HCT116 (cell line): ENCODE data around the gene AGBL1.

ENCODE experiments used
- CTCF ChIP-seq, 3 experiments: fragments of 200-600 bp in 1 of 3; sonication (generic) in 1 of 3; IDR thresholded peaks in 2 of 3; conservative IDR thresholded peaks in 1 of 3; 2 replicates each; pipeline ENCODE4 v1.5.1; 2012 to 2017; ENCODE audit warnings: low read depth in 2 of 3, low read length in 2 of 3, antibody characterized with exemption in 1 of 3, borderline replicate concordance in 1 of 3, control low read depth in 1 of 3, mild to moderate bottlenecking in 1 of 3, mixed read lengths in 1 of 3, mixed run types in 1 of 3, moderate library complexity in 1 of 3; ENCODE audit not compliant: insufficient read depth in 1 of 3
- POLR2A ChIP-seq: IDR thresholded peaks from 2 replicates; pipeline ENCODE4 v1.7.0; 2011; ENCODE audit warnings: borderline replicate concordance; ENCODE audit not compliant: insufficient read depth, insufficient read length; ENCODE audit errors: extremely low read depth
- POLR2AphosphoS5 ChIP-seq: IDR thresholded peaks from 2 replicates; pipeline ENCODE4 v1.6.1; 2011; ENCODE audit warnings: mild to moderate bottlenecking, low read depth, low read length, moderate library complexity
- SRF ChIP-seq: IDR thresholded peaks from 2 replicates; pipeline ENCODE4 v1.6.1; 2012; ENCODE audit warnings: low read depth
- TCF7L2 ChIP-seq: IDR thresholded peaks from 2 replicates; pipeline ENCODE4 v1.7.0; 2011; ENCODE audit warnings: borderline replicate concordance, inconsistent platforms; ENCODE audit not compliant: insufficient read depth, insufficient read length; ENCODE audit errors: extremely low read depth

DNA sequence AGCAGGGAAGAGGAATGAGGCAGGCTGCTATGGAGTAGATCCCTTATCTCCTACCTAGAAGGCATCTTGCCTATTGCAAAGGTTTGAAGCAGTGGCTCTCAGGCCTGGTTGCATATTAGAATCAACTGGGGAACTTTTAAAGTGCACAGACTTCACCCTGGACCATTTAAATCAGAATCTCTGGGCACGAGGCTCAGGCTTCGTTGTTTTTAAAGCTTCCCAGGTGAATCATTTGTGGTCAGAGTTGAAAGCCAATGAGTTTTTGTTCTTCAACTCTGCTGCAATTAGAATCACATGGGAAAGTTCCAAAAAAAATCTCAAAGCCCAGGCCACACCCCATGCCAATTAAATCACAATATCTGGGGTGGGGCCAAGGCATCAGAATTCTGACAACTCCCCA lies 773.1 kb downstream of the AGBL1 start:
- no peak for TF ChIP-seq POLR2A
- no peak for TF ChIP-seq POLR2AphosphoS5
- TF ChIP-seq CTCF (IDR thresholded peaks at IDR 0.05 in 2 of 3, conservative IDR thresholded peaks at IDR 0.05 in 1 of 3; ENCODE audit: borderline replicate concordance in 1 of 3, insufficient read depth in 1 of 3, low read depth in 2 of 3, low read length in 2 of 3) = no peak
- no peak for TF ChIP-seq TCF7L2
- no peak for TF ChIP-seq SRF
